NCI-H2107 treated with DMSO at 0.1 percent for 48 hours (cell line): Measurements from ENCODE around the gene HRCT1.
"Not testable (repeated sequence)": the region's sequence is repeated elsewhere in the genome, so short reads cannot be mapped to it uniquely, and the experiment has no call there.

Experiments
- DNase-seq: peaks from one replicate; lab custom pipeline; 2025; ENCODE audit not compliant: unreplicated experiment; lab: John Stamatoyannopoulos, UW

The HRCT1 gene

GRCh38 chr9:35892051-35892450 lies 14.0 kb upstream of the HRCT1 start:
- DNase-seq, result no peak

GRCh38 chr9:35896570-35896969 lies 9.4 kb upstream of the HRCT1 start:
- DNase-seq, result no peak

GRCh38 chr9:35897376-35898099 lies 8.5 kb upstream of the HRCT1 start:
- not testable (repeated sequence) for DNase-seq

- DNase-seq, result no peak
Observed at GRCh38 chr9:35898337-35898736, 7.7 kb upstream of the HRCT1 start.

GRCh38 chr9:35899021-35899420 lies 7.0 kb upstream of the HRCT1 start:
- DNase-seq, result no peak

GRCh38 chr9:35903049-35903448 lies 3.0 kb upstream of the HRCT1 start:
- peak; percentile 48 for DNase-seq

- DNase-seq, result no peak
Observed at GRCh38 chr9:35904338-35904737, 1.7 kb upstream of the HRCT1 start.

- no peak for DNase-seq
Observed at GRCh38 chr9:35905051-35905781, 786 bp upstream of the HRCT1 start.

GRCh38 chr9:35906923-35907699 lies 1.1 kb downstream of the HRCT1 start:
- DNase-seq, result no peak

GRCh38 chr9:35907711-35908503 lies 1.9 kb downstream of the HRCT1 start:
- DNase-seq, result peak; percentile 48

- no peak for DNase-seq
Observed at GRCh38 chr9:35908504-35909125, 2.6 kb downstream of the HRCT1 start.

GRCh38 chr9:35909274-35909673 lies 3.3 kb downstream of the HRCT1 start, which contains the start of gene SPAAR:
Gene SPAAR (plus strand): TSS chr9:35909490. CDS start chr9:35910464, 974 bp downstream.
- no peak for DNase-seq

GRCh38 chr9:35909687-35910612 lies 3.9 kb downstream of the HRCT1 start:
- DNase-seq, result no peak

- peak; percentile 53 for DNase-seq
Observed at GRCh38 chr9:35910613-35911359, 4.8 kb downstream of the HRCT1 start.

GRCh38 chr9:35911690-35912089 lies 5.7 kb downstream of the HRCT1 start:
- no peak for DNase-seq

- DNase-seq, result no peak
Observed at GRCh38 chr9:35912791-35913400, 6.9 kb downstream of the HRCT1 start.

- not testable (repeated sequence) for DNase-seq
Observed at GRCh38 chr9:35913429-35913828, 7.4 kb downstream of the HRCT1 start.

- DNase-seq, result no peak
Observed at GRCh38 chr9:35914301-35914807, 8.4 kb downstream of the HRCT1 start.
